GM18517 (cell line): Measurements from ENCODE around the gene CYGB.
A peak's percentile ranks its signal among the peaks of the same experiment; 100 is the strongest.
"Not testable (repeated sequence)": the region's sequence is repeated elsewhere in the genome, so short reads cannot be mapped to it uniquely, and the experiment has no call there.

Experiments
- ATAC-seq: cut with Tn5 transposase; IDR thresholded peaks from one replicate; pipeline ENCODE4 v1.9.1; 2021; ENCODE audit warnings: mild to moderate bottlenecking, moderate library complexity; ENCODE audit not compliant: unreplicated experiment

CYGB gene

GRCh38 chr17:76538941-76539570, 1.5 kb upstream of the CYGB start:
- no peak for ATAC-seq

DNA sequence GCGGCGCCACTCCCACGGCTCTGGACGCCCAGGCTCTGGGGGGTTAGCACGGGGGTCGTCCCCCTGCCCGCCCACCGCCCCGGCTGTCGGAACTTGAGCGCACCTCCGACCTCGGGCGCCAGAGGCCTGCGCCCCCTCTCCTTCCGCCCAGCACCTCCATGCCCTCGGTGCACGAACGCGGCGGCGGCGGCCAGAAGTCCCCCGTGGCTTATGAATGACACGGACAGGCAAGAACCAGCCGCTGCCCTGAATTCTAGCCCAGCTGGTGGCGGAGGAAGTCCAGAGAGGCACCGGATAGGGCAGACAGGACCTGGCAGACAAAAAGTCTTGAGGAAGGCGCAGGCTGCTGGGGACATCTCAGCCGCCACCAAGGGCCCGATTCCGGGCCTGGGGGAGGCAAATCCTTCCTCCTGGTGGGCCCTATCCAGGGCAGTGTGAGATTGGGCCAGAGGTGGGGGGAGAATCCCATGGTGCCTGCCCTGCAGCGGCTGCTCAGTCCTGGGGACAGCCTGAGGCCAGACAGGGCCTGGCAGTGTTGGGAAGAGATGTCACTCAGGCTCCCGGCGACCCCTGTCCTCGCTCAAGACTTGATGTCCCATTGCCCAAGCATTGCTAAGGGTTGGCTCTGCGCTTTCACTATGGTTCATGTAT, 897 bp upstream of the CYGB start:
- no peak for ATAC-seq

DNA sequence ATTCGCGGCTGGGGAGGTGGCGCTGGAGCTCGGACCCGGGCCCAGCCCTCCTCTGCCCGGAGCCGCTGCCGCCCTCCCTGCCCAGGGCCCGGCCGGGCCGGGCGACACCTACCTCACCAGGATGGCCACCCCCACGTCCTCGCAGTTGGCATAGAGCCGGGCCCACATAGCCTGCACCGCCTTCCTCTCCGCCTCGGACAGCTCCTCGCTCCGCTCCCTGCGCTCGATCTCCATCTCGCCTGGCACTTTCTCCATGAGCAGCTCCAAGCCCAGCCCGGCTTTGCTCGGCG, 276 bp downstream of the CYGB start:
- no peak for ATAC-seq

DNA sequence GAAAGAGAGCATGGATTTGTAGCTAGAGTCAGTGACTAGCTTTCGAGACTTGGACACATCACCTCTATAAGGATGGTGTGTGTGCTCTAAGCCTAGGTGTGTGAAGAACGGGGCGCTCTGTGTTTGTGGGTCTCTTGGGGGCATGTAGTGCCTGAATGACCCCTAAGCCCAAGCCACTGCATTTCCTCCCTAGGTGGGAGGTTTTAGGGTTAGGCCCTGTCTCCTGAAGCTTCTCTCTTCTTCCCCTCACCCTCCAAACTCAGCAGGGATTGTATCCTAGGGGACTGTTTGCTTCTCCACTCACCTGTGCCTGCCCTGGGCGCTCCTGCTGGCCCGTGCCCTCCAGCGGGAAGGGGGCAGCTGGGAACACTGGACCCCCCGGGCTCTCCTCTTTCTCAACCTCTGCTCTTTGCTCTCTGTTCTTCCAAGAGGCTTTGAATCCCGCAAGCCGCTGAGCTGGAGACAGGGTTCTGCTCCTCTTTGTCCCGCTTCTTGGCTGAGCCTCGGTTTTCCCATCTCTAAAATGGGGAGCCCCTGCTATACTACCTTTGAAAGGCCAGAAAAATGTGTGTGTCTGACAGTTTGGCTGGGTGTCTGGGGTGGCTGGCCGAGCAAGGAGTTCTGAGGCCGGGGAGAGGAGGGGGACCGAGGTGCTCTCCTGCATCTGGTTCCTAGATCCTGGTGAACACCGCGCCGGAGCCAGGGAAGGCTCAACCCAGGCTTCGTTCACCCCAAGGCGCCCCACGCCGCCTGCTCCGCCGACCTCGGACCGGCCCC, 810 bp downstream of the CYGB start:
- ATAC-seq = no peak

GRCh38 chr17:76535788-76536510, 1.6 kb downstream of the CYGB start:
- ATAC-seq = no peak

DNA sequence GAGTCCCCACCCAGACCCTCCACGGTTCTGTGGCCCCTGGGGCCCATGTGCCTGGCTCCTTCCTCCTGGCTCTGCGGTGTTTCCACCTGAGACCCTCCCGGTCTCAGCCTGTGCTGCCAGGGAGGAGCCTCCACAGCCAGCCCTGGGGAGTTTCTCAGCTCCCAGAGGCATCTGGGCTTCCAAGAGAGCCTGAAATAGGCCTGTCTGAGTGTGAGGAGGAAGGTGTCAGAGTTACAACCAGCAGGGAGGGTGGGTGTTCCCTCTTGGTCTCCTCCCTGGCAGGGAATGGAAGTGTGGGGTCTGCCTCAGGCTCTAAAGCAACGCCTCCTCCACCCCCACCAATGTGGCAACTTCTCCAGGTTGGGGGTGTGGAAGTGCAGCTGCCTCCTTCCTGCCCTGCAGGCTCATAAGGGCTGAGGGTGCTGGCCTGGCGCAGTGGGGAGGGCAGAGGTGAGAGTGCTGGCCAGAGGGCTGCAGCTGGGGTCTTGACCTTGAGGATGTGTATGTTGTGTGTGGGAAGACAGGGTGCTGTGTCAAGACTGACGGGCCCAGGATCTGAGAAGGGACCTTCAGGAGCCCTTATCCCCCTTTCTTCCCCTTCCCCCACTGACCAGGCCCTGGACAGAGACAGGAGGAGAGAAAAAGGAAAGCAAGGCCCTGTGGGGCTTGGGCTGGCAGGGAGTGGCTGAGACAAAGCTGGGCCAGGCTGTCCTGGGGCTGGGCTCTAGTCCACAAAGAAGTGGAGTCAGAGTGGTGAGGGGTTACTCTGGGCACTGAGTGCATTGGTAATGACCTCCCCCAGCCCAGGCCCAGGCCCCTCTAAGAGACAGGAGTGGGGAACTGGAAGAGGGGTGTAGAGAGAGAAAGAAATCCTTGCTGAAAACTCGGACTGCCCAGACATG, 2.4 kb downstream of the CYGB start:
- ATAC-seq = no peak

DNA sequence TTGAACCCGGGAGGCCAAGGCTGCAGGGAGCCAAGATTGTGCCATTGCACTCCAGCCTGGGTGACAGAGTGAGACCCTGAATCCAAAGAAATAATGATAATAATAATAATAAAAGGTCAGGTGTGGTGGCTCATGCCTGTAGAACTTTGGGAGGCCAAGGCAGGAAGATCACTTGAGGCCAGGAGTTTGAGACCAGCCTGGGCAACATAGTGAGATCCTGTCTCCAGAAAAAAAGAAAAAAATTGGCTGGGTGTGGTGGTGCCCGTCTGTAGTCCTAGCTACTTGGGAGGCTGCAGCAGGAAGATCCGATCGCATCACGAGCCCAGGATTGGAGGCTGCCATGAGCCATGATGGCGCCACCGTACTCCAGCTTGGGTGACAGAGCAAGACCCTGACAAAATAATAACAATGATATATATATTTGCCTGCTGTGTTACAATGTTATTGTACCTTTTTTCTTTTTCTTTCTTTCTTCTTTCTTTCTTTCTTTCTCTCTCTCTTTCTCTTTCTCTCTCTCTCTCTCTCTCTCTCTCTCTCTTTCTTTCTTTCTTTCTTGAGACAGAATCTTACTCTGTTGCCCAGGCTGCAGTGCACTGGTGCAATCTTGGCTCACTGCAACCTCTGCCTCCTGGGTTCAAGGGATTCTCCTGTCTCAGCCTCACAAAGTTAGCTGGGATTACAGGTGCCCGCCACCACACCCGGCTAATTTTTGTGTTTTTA, 3.7 kb downstream of the CYGB start:
- not testable (repeated sequence) for ATAC-seq

GRCh38 chr17:76532072-76532651, 5.3 kb downstream of the CYGB start:
- no peak for ATAC-seq

DNA sequence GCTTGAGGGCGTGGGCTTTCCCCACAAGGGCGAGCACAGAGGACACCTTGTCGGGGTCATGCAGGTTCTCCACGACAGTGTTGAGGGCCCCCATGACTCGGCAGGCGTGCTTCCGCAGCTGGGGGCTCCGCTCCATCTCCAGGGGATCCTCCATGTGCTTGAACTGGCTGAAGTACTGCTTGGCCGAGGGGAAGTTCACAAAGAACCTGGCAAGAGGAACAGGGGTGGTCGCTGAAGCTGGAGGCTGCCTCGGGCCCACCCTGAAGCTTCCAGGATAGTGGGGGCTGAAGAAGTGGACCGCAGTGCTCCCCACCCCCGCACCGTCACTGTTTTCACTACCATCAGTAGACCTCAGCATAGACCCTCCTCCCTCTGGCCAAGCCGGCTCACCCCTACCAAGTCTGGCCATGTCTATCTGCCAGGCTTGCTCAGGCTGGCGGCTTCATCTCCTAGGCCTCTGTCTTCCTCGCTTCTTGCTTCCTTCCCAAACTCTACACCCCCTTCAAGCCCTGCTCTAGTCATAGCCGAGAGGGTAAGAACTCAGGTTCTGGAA, 5.9 kb downstream of the CYGB start:
- ATAC-seq = no peak

GRCh38 chr17:76530811-76531485, 6.6 kb downstream of the CYGB start:
- no peak for ATAC-seq

- no peak for ATAC-seq
These were observed 7.3 kb downstream of the CYGB start for GRCh38 chr17:76530095-76530723.

DNA sequence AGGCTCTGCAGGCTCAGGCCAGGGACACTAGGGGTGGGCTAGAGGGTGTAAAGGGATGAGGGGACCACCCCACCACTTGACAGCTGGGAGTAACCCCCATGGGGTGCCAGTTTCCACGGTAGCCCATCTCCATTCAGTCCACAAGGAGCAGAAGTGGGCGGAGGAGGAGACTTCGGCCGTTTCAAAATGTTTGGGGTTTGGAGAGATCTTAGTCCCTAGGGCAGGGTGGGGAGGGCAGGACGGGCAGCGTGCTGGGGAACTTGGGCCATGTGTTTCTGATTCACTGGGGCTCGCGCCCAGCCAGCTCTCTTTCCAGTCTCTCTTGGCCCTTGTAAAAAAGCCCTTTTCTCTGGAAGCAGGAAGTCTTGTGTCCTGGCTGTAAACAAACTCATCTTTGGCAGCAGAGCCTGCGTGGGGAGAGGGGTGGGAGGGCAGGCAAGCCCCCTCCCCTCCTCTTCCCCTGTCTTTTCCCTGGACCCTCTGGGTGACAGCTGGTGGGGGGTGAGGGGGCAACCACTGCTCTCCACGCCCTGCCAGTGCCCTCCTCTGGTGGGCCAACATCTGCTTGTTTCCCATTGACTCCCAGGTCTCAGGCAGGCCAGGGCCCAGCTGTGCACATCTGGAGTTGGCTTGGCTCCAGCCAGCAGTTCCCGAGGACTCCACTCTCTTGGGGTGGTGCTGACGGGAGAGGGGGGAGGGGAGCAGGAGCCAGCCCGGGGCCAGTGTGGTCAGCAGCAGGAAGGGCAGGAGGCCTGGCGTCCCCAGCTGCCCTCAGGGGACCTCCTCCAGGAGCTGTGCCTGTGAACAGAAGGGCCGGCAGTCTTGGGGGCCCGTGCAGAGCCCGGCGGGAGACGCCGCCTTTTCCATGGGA, 8.1 kb downstream of the CYGB start:
- no peak for ATAC-seq

GRCh38 chr17:76528528-76529223, 8.8 kb downstream of the CYGB start:
- ATAC-seq = no peak

- ATAC-seq = peak; percentile 38
These were observed 9.4 kb downstream of the CYGB start for GRCh38 chr17:76528156-76528527.

DNA sequence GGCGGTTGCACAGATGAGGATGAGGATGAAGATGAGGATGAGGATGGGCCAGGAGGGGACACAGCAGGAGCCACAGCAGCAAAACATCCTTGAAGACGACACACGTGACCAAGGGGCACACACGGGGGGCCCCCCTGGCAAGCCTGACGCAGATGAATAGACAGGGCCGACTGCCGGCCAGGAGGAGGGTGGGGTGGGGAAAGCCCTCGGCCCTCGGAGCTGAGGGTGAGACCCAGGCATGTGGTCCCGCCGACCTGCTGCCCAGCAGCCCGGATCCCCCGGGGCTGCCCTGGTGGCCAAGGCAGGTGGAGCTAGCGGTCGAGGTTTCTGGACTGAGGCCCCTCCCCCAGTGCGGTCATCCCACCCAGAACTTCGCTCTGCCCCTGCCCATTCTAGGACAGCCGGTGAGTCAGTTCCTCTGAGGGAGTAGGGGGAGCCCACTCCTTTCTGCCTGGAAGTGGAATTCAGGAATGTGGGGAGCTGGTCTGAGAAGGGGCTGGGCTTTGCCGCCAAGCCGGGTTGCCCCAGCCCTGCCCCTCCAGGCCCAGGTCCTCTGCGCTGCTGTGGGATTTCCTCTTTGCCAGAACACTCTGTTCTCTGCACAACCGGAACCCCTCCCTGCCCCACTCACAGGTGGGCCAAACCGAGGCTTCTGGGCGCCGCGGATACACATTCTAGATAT, 9.9 kb downstream of the CYGB start:
- ATAC-seq = peak; percentile 48

DNA sequence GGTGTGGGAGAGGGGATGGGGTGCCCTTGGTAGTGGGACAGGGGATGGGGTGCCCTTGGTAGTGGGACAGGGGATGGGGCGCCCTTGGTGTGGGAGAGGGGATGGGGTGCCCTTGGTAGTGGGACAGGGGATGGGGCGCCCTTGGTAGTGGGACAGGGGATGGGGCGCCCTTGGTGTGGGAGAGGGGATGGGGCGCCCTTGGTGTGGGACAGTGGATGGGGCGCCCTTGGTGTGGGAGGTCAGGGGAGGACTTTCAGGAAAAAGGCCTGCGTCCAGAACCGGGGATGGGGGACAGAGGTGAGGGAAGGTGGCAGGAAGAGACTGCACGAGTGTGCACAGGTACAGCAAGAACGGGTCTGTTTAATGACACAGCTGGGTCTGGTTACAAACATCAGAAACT, 10.5 kb downstream of the CYGB start:
- not testable (repeated sequence) for ATAC-seq
